Dendritic cell treated with granulocyte-macrophage colony-stimulating factor and Interleukin-4, amounts not matched to agents 40 ng/mL and 50 ng/mL, for 4 days (primary cell): Measurements from ENCODE around the gene RCN1.
"Not testable (repeated sequence)": the region's sequence is repeated elsewhere in the genome, so short reads cannot be mapped to it uniquely, and the experiment has no call there.

Source experiments
- H3K27ac Mint-ChIP-seq: one replicate; pipeline ENCODE4 v1.8.0; 2022; ENCODE audit warnings: mild to moderate bottlenecking, mixed read lengths
- H3K27me3 Mint-ChIP-seq: one replicate; pipeline ENCODE4 v1.8.0; 2022; ENCODE audit warnings: mild to moderate bottlenecking, mixed read lengths
- H3K36me3 Mint-ChIP-seq: one replicate; pipeline ENCODE4 v1.8.0; 2022; ENCODE audit warnings: low read depth, mixed read lengths
- H3K4me1 Mint-ChIP-seq: one replicate; pipeline ENCODE4 v1.8.0; 2022; ENCODE audit warnings: low read depth, mixed read lengths
- H3K4me3 Mint-ChIP-seq: one replicate; pipeline ENCODE4 v1.8.0; 2022; ENCODE audit warnings: mild to moderate bottlenecking, moderate library complexity, mixed read lengths
- H3K9me3 Mint-ChIP-seq: one replicate; pipeline ENCODE4 v1.8.0; 2022; ENCODE audit warnings: mixed read lengths
- intact Hi-C: fragments of 100-400 bp; cut with micrococcal nuclease; formaldehyde crosslinking; loops from one replicate; pipeline ENCODE4 v1.15.0; 2022

RCN1 gene

DNA sequence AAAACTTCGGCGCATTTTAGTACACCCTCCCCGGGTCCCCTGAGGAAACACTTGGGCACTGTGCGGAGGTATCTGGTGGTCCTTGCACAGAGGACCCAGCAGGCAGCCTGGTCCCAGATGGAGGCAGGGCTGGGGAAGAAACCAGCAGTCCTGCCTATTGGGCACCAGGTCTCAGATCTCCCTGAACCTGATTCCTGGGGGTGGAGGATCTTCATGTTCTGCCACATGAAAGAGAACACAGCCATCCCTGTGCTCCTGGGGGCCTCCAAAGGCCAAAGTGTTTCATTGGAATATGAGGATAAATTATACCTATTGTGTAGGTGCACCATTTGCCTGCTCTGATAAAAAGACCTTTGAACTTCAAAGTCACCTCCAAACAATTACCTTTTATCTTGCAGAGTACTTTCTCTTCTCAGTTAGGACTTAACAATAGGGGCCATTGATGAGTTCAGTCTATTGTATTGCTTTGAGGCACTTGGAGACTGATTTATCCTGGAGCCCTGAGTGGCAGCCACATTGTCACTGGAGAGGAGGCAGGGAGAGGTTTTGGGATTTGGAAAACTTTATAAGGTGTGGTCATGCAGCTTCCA is 1.8 kb downstream of the RCN1 start:
- H3K27ac Mint-ChIP-seq: no peak overlapping the region
- H3K9me3 Mint-ChIP-seq: no peaks in the 10 kb centered on the region
- peaks cover 16% of the 10 kb centered on the region for H3K36me3 Mint-ChIP-seq
- intact Hi-C loops: no loop called here
- H3K27me3 Mint-ChIP-seq: peaks cover 13% of the 10 kb centered on the region
- peaks cover 36% of the 10 kb centered on the region for H3K4me1 Mint-ChIP-seq
- H3K4me3 Mint-ChIP-seq: peak overlapping the region; percentile 91

DNA sequence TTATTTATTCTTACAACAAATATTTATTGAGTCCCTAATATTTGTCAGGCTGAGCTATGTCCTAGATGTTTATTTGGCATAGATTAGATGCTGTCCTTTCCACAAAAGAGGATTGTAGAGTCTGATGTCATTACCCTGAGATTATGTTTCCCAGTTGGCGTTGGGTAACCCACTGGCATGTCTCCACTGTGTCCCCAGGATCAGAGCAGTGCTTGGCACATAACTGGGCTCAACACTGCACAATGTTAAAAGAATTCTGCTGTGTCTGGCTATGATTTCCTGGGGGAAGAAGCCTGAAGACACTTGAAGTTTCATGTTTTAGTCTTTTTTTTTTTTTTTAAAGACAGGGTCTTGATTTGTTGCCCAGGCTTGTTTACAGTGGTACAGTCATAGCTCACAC is 4.0 kb downstream of the RCN1 start:
- H3K27ac Mint-ChIP-seq: no peak overlapping the region
- peaks cover 1% of the 10 kb centered on the region for H3K27me3 Mint-ChIP-seq
- no peaks in the 10 kb centered on the region for H3K9me3 Mint-ChIP-seq
- H3K36me3 Mint-ChIP-seq: peaks cover 38% of the 10 kb centered on the region
- H3K4me1 Mint-ChIP-seq: peaks cover 20% of the 10 kb centered on the region
- intact Hi-C loops: no loop called here
- no peak overlapping the region for H3K4me3 Mint-ChIP-seq

DNA sequence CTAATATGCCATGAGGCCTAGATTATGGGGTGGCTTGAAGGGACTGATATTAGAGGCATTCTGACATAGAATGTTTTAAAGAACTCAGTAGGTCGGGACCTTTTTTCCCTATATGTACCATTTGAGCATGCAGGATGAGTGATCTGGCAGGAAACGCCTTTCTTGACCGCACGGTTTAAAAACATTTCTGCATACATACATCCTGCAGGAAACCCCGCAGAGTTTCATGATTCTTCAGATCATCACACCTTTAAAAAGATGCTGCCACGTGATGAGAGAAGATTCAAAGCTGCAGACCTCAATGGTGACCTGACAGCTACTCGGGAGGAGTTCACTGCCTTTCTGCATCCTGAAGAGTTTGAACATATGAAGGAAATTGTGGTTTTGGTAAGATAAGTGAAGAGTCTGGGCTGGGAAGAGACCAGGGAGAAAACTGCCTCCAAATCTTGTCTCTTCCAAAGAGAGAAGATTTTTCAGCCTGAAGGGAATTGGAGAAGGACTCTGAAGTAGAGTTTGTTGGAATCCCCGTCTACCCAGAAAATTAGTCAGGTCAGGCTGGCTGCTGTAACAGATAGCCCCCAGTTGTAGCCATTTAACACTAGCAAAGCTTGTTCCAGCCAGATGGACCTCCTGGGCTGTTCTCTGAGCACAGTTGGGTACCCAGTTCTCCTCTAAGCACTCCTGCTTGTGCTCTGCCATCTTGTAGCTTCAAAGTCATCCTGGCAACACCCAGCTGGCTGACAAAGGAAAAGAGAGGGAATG is 7.4 kb downstream of the RCN1 start:
- Mint-ChIP-seq H3K27me3 (no peaks in the 10 kb centered on the region), H3K4me1 (peaks cover 12% of the 10 kb centered on the region), H3K4me3 (no peak overlapping the region), H3K36me3 (peaks cover 57% of the 10 kb centered on the region), H3K27ac (no peak overlapping the region), H3K9me3 (no peaks in the 10 kb centered on the region)
- intact Hi-C loops: no loop called here

DNA sequence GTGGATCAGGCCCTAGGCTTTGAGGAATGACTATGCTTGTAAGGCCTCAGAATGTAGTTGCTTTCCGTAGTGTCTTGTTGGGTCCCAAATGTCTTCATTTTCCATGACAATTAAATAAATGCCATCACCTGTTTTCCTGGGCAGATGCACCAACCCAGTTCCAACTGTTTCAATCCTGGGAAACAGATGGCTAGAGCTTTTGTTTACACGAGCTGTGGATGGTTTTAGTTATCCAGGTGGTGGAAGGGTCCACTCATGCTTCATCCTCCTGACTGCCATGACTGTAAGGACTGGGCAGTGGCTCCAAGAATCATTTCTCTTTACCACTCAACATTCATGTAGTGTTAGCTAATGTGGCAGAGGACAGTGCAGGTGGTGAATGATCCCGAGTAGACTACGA is 8.6 kb downstream of the RCN1 start:
- H3K36me3 Mint-ChIP-seq: peaks cover 59% of the 10 kb centered on the region
- H3K9me3 Mint-ChIP-seq: no peaks in the 10 kb centered on the region
- H3K4me1 Mint-ChIP-seq: peaks cover 8% of the 10 kb centered on the region
- no peak overlapping the region for H3K4me3 Mint-ChIP-seq
- H3K27ac Mint-ChIP-seq: no peak overlapping the region
- H3K27me3 Mint-ChIP-seq: no peaks in the 10 kb centered on the region
- intact Hi-C loops: no loop called here

DNA sequence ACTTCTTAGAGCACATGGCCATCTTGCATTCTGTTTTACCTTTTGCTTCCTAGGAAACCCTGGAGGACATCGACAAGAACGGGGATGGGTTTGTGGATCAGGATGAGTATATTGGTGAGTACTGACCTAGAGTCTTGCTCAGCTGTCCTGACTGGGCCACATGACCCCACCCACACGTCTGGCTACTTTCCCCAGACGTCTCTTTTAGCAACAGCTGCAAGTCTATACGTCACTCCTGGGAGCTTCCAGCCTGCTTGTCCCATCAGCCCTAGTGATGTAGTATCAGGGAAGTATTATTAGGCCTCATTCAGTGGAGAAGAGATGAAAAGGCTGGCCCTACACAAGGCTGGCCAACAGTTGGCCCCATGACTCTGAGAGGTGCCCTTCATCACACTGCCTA is 9.6 kb downstream of the RCN1 start:
- no peak overlapping the region for H3K4me3 Mint-ChIP-seq
- peaks cover 8% of the 10 kb centered on the region for H3K4me1 Mint-ChIP-seq
- H3K36me3 Mint-ChIP-seq: peaks cover 59% of the 10 kb centered on the region
- no peaks in the 10 kb centered on the region for H3K27me3 Mint-ChIP-seq
- intact Hi-C loops: no loop called here
- H3K27ac Mint-ChIP-seq: no peak overlapping the region
- no peaks in the 10 kb centered on the region for H3K9me3 Mint-ChIP-seq

DNA sequence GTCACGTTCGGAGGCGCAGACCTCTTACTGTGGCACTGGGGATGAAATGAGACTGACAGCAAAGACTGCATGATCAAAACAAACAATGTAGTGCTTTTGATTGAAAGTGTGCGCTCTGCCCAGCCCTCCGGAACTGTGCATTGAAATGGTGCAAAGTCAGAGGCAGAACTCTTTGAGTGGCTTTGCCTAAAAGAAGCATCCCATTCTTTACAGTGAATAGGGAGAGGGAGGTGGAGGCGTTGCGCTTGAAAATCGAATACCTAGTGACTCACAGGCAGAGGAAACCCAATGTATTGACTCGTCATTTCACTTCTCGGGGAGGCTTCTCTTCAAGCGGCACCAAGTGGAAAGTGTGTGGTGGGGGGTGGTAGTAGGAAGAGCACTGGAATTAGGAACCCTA is 10.9 kb downstream of the RCN1 start:
- intact Hi-C loops: no loop called here
- H3K27ac Mint-ChIP-seq: no peak overlapping the region
- peaks cover 14% of the 10 kb centered on the region for H3K4me1 Mint-ChIP-seq
- H3K36me3 Mint-ChIP-seq: peaks cover 65% of the 10 kb centered on the region
- H3K9me3 Mint-ChIP-seq: no peaks in the 10 kb centered on the region
- no peaks in the 10 kb centered on the region for H3K27me3 Mint-ChIP-seq
- H3K4me3 Mint-ChIP-seq: no peak overlapping the region

DNA sequence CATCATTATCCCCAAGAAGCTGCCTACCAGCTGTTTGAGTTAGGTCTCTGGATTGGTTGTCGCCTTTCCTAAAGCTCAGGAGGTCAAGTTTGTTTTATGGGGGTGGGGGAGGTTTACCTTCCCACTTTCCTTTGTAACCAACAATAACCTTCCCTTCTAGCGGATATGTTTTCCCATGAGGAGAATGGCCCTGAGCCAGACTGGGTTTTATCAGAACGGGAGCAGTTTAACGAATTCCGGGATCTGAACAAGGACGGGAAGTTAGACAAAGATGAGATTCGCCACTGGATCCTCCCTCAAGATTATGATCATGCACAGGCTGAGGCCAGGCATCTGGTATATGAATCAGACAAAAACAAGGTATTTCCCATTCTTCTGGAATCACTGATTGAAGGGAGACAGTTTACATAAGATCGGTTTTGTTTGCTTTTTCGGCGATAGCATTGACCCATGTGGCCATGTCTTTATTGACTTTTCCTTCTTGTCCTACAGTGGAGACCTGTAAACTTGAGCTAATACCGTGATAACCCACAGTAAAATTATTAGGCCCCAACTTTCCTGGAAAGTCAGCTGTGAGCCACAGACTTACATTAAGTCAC is 12.3 kb downstream of the RCN1 start:
- H3K27ac Mint-ChIP-seq, H3K4me3 Mint-ChIP-seq, H3K27me3 Mint-ChIP-seq, H3K9me3 Mint-ChIP-seq, intact Hi-C loops: not testable (repeated sequence)
- Mint-ChIP-seq H3K36me3 (peaks cover 50% of the 10 kb centered on the region), H3K4me1 (peaks cover 14% of the 10 kb centered on the region)

DNA sequence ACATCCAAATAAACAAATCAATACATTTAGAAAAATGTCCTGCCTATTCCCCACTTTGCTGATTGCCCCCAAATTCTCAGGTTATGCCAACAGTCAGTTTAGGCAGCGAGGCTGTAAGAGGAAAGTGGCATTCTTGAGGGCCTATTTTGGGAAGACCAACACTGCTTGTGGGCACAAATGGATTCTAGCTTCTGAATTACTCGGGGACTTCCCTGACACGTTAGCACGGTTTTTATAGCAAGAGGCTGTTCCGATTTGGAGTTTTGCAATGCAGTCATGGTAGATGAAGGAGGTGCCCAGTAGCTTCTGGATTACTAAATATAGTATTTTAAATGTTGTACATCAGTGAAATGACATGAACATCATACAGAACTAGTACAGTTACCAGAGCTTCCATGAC is 13.1 kb downstream of the RCN1 start:
- Mint-ChIP-seq H3K4me1 (peaks cover 14% of the 10 kb centered on the region), H3K36me3 (peaks cover 43% of the 10 kb centered on the region), H3K9me3 (no peaks in the 10 kb centered on the region), H3K27me3 (no peaks in the 10 kb centered on the region), H3K27ac (no peak overlapping the region), H3K4me3 (no peak overlapping the region)
- intact Hi-C loops: no loop called here

DNA sequence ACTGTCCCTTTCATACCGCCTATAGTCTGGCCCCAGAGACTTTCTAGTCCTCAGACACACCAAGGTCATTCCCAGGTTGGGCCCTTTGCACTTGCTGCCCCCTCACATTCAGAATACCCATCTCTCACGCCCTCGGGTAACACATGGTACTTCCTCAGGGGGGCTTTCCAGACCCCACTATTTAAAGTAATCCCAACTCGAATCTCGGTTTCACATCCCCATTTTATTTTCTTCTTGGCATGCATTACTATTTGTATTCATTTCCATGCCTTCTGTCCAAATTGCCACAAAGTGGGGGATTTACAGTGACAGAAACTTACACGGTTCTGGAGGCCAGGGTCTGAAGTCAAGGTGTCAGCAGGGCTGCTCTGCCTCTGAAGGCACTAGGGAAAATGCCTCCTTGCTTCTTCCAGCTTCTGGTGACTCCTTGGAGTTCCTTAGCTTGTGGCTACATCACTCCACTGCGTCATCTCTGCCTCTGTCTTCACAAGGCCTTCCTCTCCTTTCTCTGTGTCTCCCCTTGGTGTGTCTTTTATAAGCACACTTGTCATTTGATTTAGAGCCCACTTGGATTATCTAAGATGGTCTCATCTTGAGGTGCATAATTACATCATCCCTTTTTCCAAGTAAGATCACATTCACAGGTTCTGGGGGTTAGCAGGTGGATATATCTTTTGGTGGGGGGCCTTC is 15.1 kb downstream of the RCN1 start:
- peaks cover 24% of the 10 kb centered on the region for H3K36me3 Mint-ChIP-seq
- peaks cover 6% of the 10 kb centered on the region for H3K4me1 Mint-ChIP-seq
- H3K9me3 Mint-ChIP-seq: no peaks in the 10 kb centered on the region
- H3K27ac Mint-ChIP-seq: no peak overlapping the region
- intact Hi-C loops: no loop called here
- H3K27me3 Mint-ChIP-seq: no peaks in the 10 kb centered on the region
- no peak overlapping the region for H3K4me3 Mint-ChIP-seq

DNA sequence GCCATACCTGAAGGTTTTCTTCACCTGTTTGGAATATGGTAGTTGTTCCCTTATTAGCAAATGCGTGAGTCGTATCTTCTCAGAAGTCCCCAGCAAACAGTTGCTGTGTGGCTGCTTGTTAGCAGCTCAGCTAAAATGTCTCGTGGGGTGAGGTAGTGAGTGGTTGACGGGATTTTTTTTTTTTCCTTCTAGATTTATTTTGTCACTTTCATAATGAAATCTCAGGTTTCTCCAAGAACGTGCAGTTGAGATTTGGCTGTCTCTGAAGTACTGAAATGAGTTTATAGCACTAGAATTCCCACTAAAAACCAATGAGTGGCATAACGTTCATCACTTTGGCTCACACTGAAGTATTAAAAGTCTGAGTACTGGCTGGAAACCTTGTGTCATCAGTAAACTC is 16.8 kb downstream of the RCN1 start:
- peaks cover 14% of the 10 kb centered on the region for H3K36me3 Mint-ChIP-seq
- H3K4me1 Mint-ChIP-seq: peaks cover 6% of the 10 kb centered on the region
- H3K27me3 Mint-ChIP-seq: peaks cover 2% of the 10 kb centered on the region
- H3K4me3 Mint-ChIP-seq: no peak overlapping the region
- H3K9me3 Mint-ChIP-seq: no peaks in the 10 kb centered on the region
- H3K27ac Mint-ChIP-seq: no peak overlapping the region
- intact Hi-C loops: no loop called here

DNA sequence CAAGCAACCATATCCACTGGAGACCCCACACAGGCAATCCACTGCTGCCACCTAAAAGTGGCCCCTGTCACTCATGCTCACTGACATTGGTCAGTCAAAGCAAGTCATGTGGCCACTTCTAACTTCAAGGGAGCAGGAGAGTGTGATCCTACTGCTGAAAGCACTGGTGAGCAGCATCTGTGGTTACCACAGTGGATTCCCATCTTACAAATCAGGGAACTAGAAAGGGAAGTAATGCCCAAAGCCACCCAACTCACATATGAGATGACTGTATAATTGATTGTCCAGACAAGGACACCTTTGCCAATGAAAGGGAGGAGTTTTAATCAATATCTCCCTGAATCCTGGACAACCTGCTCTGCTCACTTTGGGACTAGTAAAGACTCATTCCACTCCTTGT is 17.7 kb downstream of the RCN1 start:
- H3K9me3 Mint-ChIP-seq: no peaks in the 10 kb centered on the region
- intact Hi-C loops: no loop called here
- H3K27ac Mint-ChIP-seq: no peak overlapping the region
- peaks cover 7% of the 10 kb centered on the region for H3K36me3 Mint-ChIP-seq
- H3K4me1 Mint-ChIP-seq: peaks cover 6% of the 10 kb centered on the region
- H3K4me3 Mint-ChIP-seq: no peak overlapping the region
- peaks cover 3% of the 10 kb centered on the region for H3K27me3 Mint-ChIP-seq

DNA sequence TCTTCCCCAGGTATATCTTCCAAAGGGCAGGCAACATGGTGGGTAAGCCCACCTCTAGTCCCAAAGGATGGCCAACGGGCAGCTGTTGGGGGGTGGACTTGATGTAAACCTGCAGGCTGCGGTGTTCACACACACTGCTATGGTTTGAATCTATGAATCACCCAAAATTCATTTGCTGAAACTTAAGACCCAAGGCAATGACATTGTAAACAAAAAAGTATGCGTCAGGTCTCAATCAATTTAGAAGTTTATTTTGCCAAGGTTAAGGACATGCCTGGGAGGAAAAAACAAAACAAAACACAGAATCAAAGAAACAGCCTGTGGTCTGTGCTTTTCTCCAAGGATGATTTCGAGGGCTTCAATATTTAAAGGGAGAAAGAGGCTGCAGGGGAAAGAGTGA is 18.3 kb downstream of the RCN1 start:
- H3K27me3 Mint-ChIP-seq: peaks cover 5% of the 10 kb centered on the region
- intact Hi-C loops: no loop called here
- H3K4me3 Mint-ChIP-seq: no peak overlapping the region
- no peak overlapping the region for H3K27ac Mint-ChIP-seq
- H3K4me1 Mint-ChIP-seq: peaks cover 6% of the 10 kb centered on the region
- H3K36me3 Mint-ChIP-seq: peaks cover 7% of the 10 kb centered on the region
- no peaks in the 10 kb centered on the region for H3K9me3 Mint-ChIP-seq

DNA sequence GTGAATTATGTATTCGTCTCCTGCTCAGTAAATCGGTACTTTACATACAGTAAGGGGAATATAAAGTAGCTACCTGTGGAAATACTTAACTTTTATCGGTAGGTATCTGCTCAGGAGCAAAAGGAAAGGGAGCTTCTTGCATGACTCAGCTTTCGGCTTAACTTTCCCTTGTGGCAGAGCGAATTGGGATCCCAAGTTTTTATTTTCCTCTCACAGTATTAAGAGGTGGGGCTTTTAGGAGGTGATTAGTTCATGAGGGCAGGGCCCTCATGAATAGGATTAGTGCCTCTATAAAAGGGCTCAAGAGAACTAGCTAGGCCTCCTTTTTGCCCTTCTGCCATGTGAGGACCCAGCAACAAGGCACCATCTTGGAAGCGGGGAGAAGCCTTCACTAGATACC is 18.7 kb downstream of the RCN1 start:
- Mint-ChIP-seq H3K27ac (no peak overlapping the region), H3K4me1 (peaks cover 6% of the 10 kb centered on the region), H3K36me3 (peaks cover 7% of the 10 kb centered on the region), H3K4me3 (no peak overlapping the region), H3K9me3 (no peaks in the 10 kb centered on the region), H3K27me3 (peaks cover 5% of the 10 kb centered on the region)
- intact Hi-C loops: no loop called here

DNA sequence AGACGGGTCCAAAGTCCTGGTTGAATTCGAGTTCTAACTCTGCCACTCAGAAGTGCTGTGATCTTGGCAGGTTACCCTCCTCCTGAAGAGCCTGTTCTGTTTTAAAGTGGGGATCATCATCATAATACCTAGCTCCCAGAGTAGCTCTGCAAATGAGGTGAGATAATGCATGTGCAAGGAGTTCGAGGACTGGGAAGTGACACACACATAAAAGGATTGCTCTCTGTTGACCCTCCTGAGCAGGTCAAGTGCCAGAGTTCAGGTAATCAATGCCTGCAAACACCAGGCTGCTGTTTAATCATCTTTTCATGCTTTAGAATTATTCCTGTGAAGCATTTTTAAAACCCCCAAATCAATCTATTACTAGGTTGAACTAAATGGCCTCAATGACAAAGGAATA is 19.9 kb downstream of the RCN1 start:
- peaks cover 4% of the 10 kb centered on the region for H3K4me1 Mint-ChIP-seq
- H3K4me3 Mint-ChIP-seq: no peak overlapping the region
- peaks cover 5% of the 10 kb centered on the region for H3K36me3 Mint-ChIP-seq
- no peaks in the 10 kb centered on the region for H3K9me3 Mint-ChIP-seq
- H3K27me3 Mint-ChIP-seq: peaks cover 5% of the 10 kb centered on the region
- H3K27ac Mint-ChIP-seq: no peak overlapping the region
- intact Hi-C loops: no loop called here
